IMR-90 (cell line): ENCODE results near the gene ALDH3B2. TPM values are rescaled to one million over a fixed set of nuclear protein-coding genes. Genes with fewer than 3 reads are reported as not detected.

Source experiments
- ATAC-seq: fragments of 200-7000 bp; cut with Tn5 transposase; 2 replicates; pipeline ENCODE4 v1.9.1; 2020; ENCODE audit warnings: low read depth, mild to moderate bottlenecking, moderate library complexity
- BruUV-seq: library from RNA; stranded (reverse); fragments of 400-500 nt; replicated peaks from 2 replicates; lab custom pipeline; 2021; lab: Mats Ljungman, UMichigan
- CTCF ChIA-PET: fragments of 300-600 bp; formaldehyde crosslinking; extraction: SDS; loops from one replicate; lab custom pipeline; 2021; ENCODE audit warnings: antibody characterized with exemption; lab: Yijun Ruan, JAX
- POLR2A ChIA-PET: fragments of 300-600 bp; sonication (Branson Sonifier 250); formaldehyde crosslinking; loops from one replicate; lab custom pipeline; 2022; ENCODE audit warnings: antibody characterized with exemption; ENCODE audit not compliant: unreplicated experiment; lab: Charles Lee
- DNase-seq: peaks from one replicate; pipeline ENCODE4 v3.0.0; 2013
- H2AFZ ChIP-seq: replicated peaks from 2 replicates; pipeline ENCODE3; 2013; ENCODE audit warnings: low read length, mild to moderate bottlenecking; ENCODE audit not compliant: poor library complexity
- H2AK5ac ChIP-seq: 2 replicates; pipeline ENCODE4 v1.6.1; 2013; ENCODE audit warnings: low read depth, low read length, inconsistent platforms
- H2AK9ac ChIP-seq: replicated peaks from 2 replicates; pipeline ENCODE3; 2013; ENCODE audit warnings: mild to moderate bottlenecking, low read depth, low read length, moderate library complexity; ENCODE audit not compliant: poor library complexity
- H2BK120ac ChIP-seq: 2 replicates; pipeline ENCODE4 v1.6.1; 2013; ENCODE audit warnings: low read depth, low read length, inconsistent platforms
- H2BK15ac ChIP-seq: 3 replicates; pipeline ENCODE4 v1.6.1; 2013; ENCODE audit warnings: low read depth, low read length, inconsistent platforms
- H2BK20ac ChIP-seq: 2 replicates; pipeline ENCODE4 v1.6.1; 2013; ENCODE audit warnings: low read depth, mild to moderate bottlenecking, inconsistent platforms, low read length, moderate library complexity
- H2BK5ac ChIP-seq: 2 replicates; pipeline ENCODE4 v1.6.1; 2013; ENCODE audit warnings: mild to moderate bottlenecking, low read depth, low read length, inconsistent platforms; ENCODE audit not compliant: poor library complexity, severe bottlenecking
- H3K14ac ChIP-seq: replicated peaks from 2 replicates; pipeline ENCODE4 v1.6.1; 2013; ENCODE audit warnings: low read depth, low read length, inconsistent platforms
- H3K18ac ChIP-seq: 2 replicates; pipeline ENCODE4 v1.6.1; 2013; ENCODE audit warnings: low read depth, low read length, control low read depth
- H3K23ac ChIP-seq: 2 replicates; pipeline ENCODE4 v1.6.1; 2013; ENCODE audit warnings: low read depth, low read length, inconsistent platforms
- H3K27ac ChIP-seq: 2 replicates; pipeline ENCODE4 v1.5.1; 2013; ENCODE audit warnings: mild to moderate bottlenecking, control low read depth, low read length; ENCODE audit not compliant: insufficient read depth
- H3K27me3 ChIP-seq: 2 replicates; pipeline ENCODE4 v1.6.1; 2013; ENCODE audit warnings: low read length; ENCODE audit not compliant: control insufficient read depth, insufficient read depth
- H3K36me3 ChIP-seq: 2 replicates; pipeline ENCODE4 v1.6.1; 2013; ENCODE audit warnings: low read length, mixed read lengths; ENCODE audit not compliant: control insufficient read depth, insufficient read depth
- H3K4ac ChIP-seq: 2 replicates; pipeline ENCODE4 v1.6.1; 2013; ENCODE audit warnings: low read depth, low read length, inconsistent platforms
- H3K4me1 ChIP-seq: 2 replicates; pipeline ENCODE4 v1.6.1; 2013; ENCODE audit warnings: low read length, mixed read lengths; ENCODE audit not compliant: control insufficient read depth, insufficient read depth
- H3K4me2 ChIP-seq: 2 replicates; pipeline ENCODE4 v1.6.1; 2013; ENCODE audit warnings: low read depth, mild to moderate bottlenecking, control low read depth, low read length, moderate library complexity
- H3K4me3 ChIP-seq: 2 replicates; pipeline ENCODE4 v1.5.1; 2013; ENCODE audit warnings: low read depth, mild to moderate bottlenecking, control low read depth, low read length, moderate library complexity; ENCODE audit not compliant: insufficient read depth
- H3K56ac ChIP-seq: 2 replicates; pipeline ENCODE4 v1.6.1; 2013; ENCODE audit warnings: low read length, inconsistent platforms; ENCODE audit not compliant: insufficient read depth; ENCODE audit errors: extremely low read depth
- H3K79me1 ChIP-seq, 2 experiments: 2 replicates each; pipeline ENCODE4 v1.6.1; 2013; ENCODE audit warnings: low read length in 2 of 2, inconsistent platforms in 1 of 2, low read depth in 1 of 2
- H3K9ac ChIP-seq: 2 replicates; pipeline ENCODE4 v1.6.1; 2013; ENCODE audit warnings: low read depth, low read length, control low read depth
- H3K9me1 ChIP-seq: 2 replicates; pipeline ENCODE4 v1.6.1; 2013; ENCODE audit warnings: low read length, inconsistent platforms; ENCODE audit not compliant: insufficient read depth
- H3K9me3 ChIP-seq: 2 replicates; pipeline ENCODE4 v1.6.1; 2013; ENCODE audit warnings: low read length; ENCODE audit not compliant: control insufficient read depth, insufficient read depth
- H4K20me1 ChIP-seq: 2 replicates; pipeline ENCODE4 v1.6.1; 2013; ENCODE audit warnings: low read length, inconsistent platforms; ENCODE audit not compliant: insufficient read depth
- H4K5ac ChIP-seq: 2 replicates; pipeline ENCODE4 v1.6.1; 2013; ENCODE audit warnings: mild to moderate bottlenecking, low read depth, low read length, control low read depth
- H4K8ac ChIP-seq, 2 experiments: 2 replicates each; pipeline ENCODE4 v1.6.1; 2013; ENCODE audit warnings: low read depth in 2 of 2, low read length in 2 of 2, control low read depth in 1 of 2, inconsistent platforms in 1 of 2
- H4K91ac ChIP-seq: 2 replicates; pipeline ENCODE4 v1.6.1; 2013; ENCODE audit warnings: low read depth, low read length, inconsistent platforms; ENCODE audit not compliant: insufficient read depth
- BHLHE40 ChIP-seq: fragments of 150-350 bp; IDR thresholded peaks from 2 replicates; pipeline ENCODE4 v1.6.1; 2016; ENCODE audit warnings: mild to moderate bottlenecking, low read depth, low read length
- CEBPB ChIP-seq: IDR thresholded peaks from 2 replicates; pipeline ENCODE4 v1.6.1; 2012; ENCODE audit warnings: low read depth, low read length, improper control_type of control experiment
- CHD1 ChIP-seq: IDR thresholded peaks from 2 replicates; pipeline ENCODE4 v1.6.1; 2012; ENCODE audit warnings: low read depth, low read length, improper control_type of control experiment
- FOS ChIP-seq: fragments of 150-350 bp; IDR thresholded peaks from 2 replicates; pipeline ENCODE4 v1.6.1; 2016; ENCODE audit warnings: low read depth, low read length
- MXI1 ChIP-seq: IDR thresholded peaks from 2 replicates; pipeline ENCODE4 v1.6.1; 2012; ENCODE audit warnings: low read depth, mild to moderate bottlenecking, low read length, moderate library complexity, borderline replicate concordance
- NFE2L2 ChIP-seq: fragments of 150-350 bp; IDR thresholded peaks from 2 replicates; pipeline ENCODE4 v1.6.1; 2016; ENCODE audit warnings: low read depth, mild to moderate bottlenecking, low read length
- RFX5 ChIP-seq: IDR thresholded peaks from 2 replicates; pipeline ENCODE4 v1.8.0; 2012; ENCODE audit warnings: low read depth, mild to moderate bottlenecking, low read length, moderate library complexity
- SMC3 ChIP-seq: fragments of 150-350 bp; IDR thresholded peaks from 2 replicates; pipeline ENCODE4 v1.6.1; 2016; ENCODE audit warnings: low read depth, mild to moderate bottlenecking, antibody characterized with exemption, low read length, moderate library complexity
- WGBS, 2 experiments: methylation state at CpG; one replicate each; pipeline versions ENCODE4 v1.1.5 to v1.1.7; 2013; ENCODE audit warnings: missing lambda C conversion rate in 2 of 2; ENCODE audit not compliant: insufficient read length in 1 of 2; ENCODE audit errors: extremely low coverage in 2 of 2; 5-methylcytosine and 5-hydroxymethylcytosine counted together
- dilution Hi-C: fragments of 300-500 bp; cut with HindIII; formaldehyde crosslinking; loops from one replicate; pipeline ENCODE4 v1.14.3; 2018; ENCODE audit warnings: low sequenced_read_pairs; ENCODE audit not compliant: unreplicated experiment
- in situ Hi-C: fragments of 300-500 bp; cut with MboI; formaldehyde crosslinking; loops from 3 replicates; pipeline ENCODE4 v1.14.3; 2019; ENCODE audit warnings: low sequenced_read_pairs, inconsistent platforms, mixed read lengths
- intact Hi-C: fragments of 100-400 bp; cut with micrococcal nuclease; formaldehyde crosslinking; loops from 2 replicates; pipeline ENCODE4 v1.10.0; 2022
- polyA plus RNA-seq, 3 experiments: library from polyadenylated mRNA; depleted of rRNA; stranded (reverse); fragments of >200 nt; gene quantifications; 2 replicates each; pipeline ENCODE4 v1.2.3, GENCODE V29; 2012; ENCODE audit warnings: low replicate concordance in 1 of 3
- total RNA-seq: library from RNA; depleted of rRNA; stranded (reverse); fragments of >200 nt; gene quantifications from 2 replicates; pipeline ENCODE4 v1.2.3, GENCODE V29; 2012
- TF ChIP-seq, protein P1 (sequence below): fragments of 150-350 bp; IDR thresholded peaks from 2 replicates; pipeline ENCODE4 v1.6.1; 2016; ENCODE audit warnings: low read depth, mild to moderate bottlenecking, low read length, moderate library complexity, borderline replicate concordance

ALDH3B2 gene
- total and polyA plus RNA-seq, 2 of the 4 experiments (the other 2 are of a cell fraction) = not detected

DNA sequence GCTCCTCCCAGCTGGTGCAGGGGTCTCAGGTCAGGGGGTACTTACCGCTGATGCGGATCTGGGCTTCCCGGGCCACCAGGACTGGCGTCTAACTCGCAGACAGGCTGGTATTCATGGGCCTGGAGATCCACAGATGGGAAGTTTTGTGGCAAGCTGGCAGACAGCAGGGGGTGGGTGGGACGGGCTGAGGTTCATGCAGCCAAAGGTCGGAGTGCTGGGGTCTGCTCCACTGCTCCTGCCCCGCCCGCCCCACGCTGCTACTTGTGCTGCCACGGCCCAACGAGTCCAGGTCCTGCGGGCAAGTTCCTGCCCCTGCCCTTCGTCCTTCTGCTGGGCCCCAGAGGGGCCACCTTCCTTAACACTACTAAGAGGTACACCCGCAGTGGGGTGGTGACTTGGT, 27.0 kb downstream of the ALDH3B2 start:
- H3K4ac ChIP-seq = no peak overlapping the region
- no peak overlapping the region for H2BK5ac ChIP-seq
- H3K79me1 ChIP-seq = no peaks in the 10 kb centered on the region
- no peak overlapping the region for H2AK9ac ChIP-seq
- no peak overlapping the region for H3K4me3 ChIP-seq
- H4K5ac ChIP-seq = no peak overlapping the region
- no peak overlapping the region for H2AFZ ChIP-seq
- H3K27ac ChIP-seq = no peak overlapping the region
- no peak overlapping the region for H3K23ac ChIP-seq
- no peak overlapping the region for H3K9ac ChIP-seq
- H3K14ac ChIP-seq = no peak overlapping the region
- no peak overlapping the region for H4K91ac ChIP-seq
- H3K27me3 ChIP-seq = peaks cover 10% of the 10 kb centered on the region
- in situ Hi-C loops = no loop called here
- no peak overlapping the region for H4K8ac ChIP-seq
- H3K9me1 ChIP-seq = peaks cover 7% of the 10 kb centered on the region; the same call in 1 of the 2 replicates
- H2AK5ac ChIP-seq = no peak overlapping the region
- no peaks in the 10 kb centered on the region; the same call in 1 of the 2 replicates for H3K9me3 ChIP-seq
- H4K20me1 ChIP-seq = 0 out of 2 replicates have a peak, but pooled peaks cover 4% of the 10 kb centered on the region
- H2BK20ac ChIP-seq = no peak overlapping the region
- no peak overlapping the region for H3K18ac ChIP-seq
- TF ChIP-seq RFX5 (no peak), CEBPB (no peak), MXI1 (no peak), NFE2L2 (no peak), FOS (no peak), BHLHE40 (no peak), CHD1 (no peak), SMC3 (no peak)
- TF ChIP-seq, protein P1, sequence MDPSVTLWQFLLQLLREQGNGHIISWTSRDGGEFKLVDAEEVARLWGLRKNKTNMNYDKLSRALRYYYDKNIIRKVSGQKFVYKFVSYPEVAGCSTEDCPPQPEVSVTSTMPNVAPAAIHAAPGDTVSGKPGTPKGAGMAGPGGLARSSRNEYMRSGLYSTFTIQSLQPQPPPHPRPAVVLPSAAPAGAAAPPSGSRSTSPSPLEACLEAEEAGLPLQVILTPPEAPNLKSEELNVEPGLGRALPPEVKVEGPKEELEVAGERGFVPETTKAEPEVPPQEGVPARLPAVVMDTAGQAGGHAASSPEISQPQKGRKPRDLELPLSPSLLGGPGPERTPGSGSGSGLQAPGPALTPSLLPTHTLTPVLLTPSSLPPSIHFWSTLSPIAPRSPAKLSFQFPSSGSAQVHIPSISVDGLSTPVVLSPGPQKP = no peak
- no peaks in the 10 kb centered on the region for H3K36me3 ChIP-seq
- no peak overlapping the region for H3K56ac ChIP-seq
- no peak overlapping the region for H3K4me2 ChIP-seq
- no TSS peak for BruUV-seq
- H2BK15ac ChIP-seq = no peak overlapping the region
- intact Hi-C loops = loop anchor here (10.0 kb wide), 1 partner anchor 147 kb away; no protein-coding TSS in a partner anchor
- DNase-seq (no peak), ATAC-seq (no peak)
- WGBS, 2 experiments = no CpG with 5 or more reads among the region's 15 CpGs
- H3K4me1 ChIP-seq = no peaks in the 10 kb centered on the region
- CTCF ChIA-PET = no interaction called here
- POLR2A ChIA-PET = no interaction called here
- dilution Hi-C loops = no loop called here
- H2BK120ac ChIP-seq = no peak overlapping the region
